K562 (cell line): Measurements from ENCODE around the gene CPVL. TPM values are rescaled to one million over a fixed set of nuclear protein-coding genes. Genes with fewer than 3 reads are reported as not detected.

Experiments used
- ATAC-seq: fragments of 200-7000 bp; cut with Tn5 transposase; 3 replicates; pipeline ENCODE4 v1.9.1; 2020; ENCODE audit warnings: moderate library complexity
- BruUV-seq: library from RNA; stranded (reverse); fragments of 400-500 nt; replicated peaks from 2 replicates; lab custom pipeline; 2021; lab: Mats Ljungman, UMichigan
- CTCF ChIA-PET: fragments of 300-600 bp; formaldehyde crosslinking; extraction: SDS; loops from one replicate; lab custom pipeline; 2021; ENCODE audit warnings: low intra/inter-chr PET ratio; lab: Yijun Ruan, JAX
- POLR2A ChIA-PET: fragments of 300-600, 350-650 bp; sonication (Branson Sonifier 250); formaldehyde crosslinking; extraction: SDS; loops from one replicate; lab custom pipeline; 2021; ENCODE audit warnings: antibody characterized with exemption, inconsistent platforms; lab: Yijun Ruan, JAX
- DNase-seq, 4 experiments: peaks; one replicate each; pipeline versions ENCODE4 v3.0.0 to v3.0.0-alpha.2; 2011 to 2018; ENCODE audit warnings: low spot score in 3 of 4, mixed read lengths in 3 of 4; ENCODE audit errors: extremely low read depth in 1 of 4
- FAIRE-seq: peaks from 2 replicates; lab custom pipeline; 2011; peaks lifted over from hg19 to GRCh38; lab: Jason Lieb, UNC
- H2AFZ ChIP-seq: 2 replicates; pipeline ENCODE4 v1.6.0; 2011; ENCODE audit warnings: low read depth, low read length, control low read depth, inconsistent platforms
- H3K27ac ChIP-seq: fragments of 200-600 bp; 3 replicates; pipeline ENCODE4 v1.8.0; 2011; ENCODE audit warnings: low read depth, mild to moderate bottlenecking, control low read depth, inconsistent platforms, low read length, moderate library complexity, mixed read lengths; ENCODE audit errors: extremely low read depth
- H3K27me3 ChIP-seq, 2 experiments: fragments of 300-600 bp in 1 of 2; 2 replicates in 1 of 2; 3 replicates in 1 of 2; pipeline versions ENCODE4 v1.6.0 to v1.8.0; 2011; ENCODE audit warnings: inconsistent platforms in 2 of 2, low read length in 2 of 2, mild to moderate bottlenecking in 1 of 2, mixed read lengths in 1 of 2, moderate library complexity in 1 of 2; ENCODE audit not compliant: control insufficient read depth in 2 of 2, insufficient read depth in 2 of 2
- H3K36me3 ChIP-seq: fragments of 300-600 bp; 3 replicates; pipeline ENCODE4 v1.8.0; 2011; ENCODE audit warnings: mild to moderate bottlenecking, low read length, inconsistent platforms; ENCODE audit not compliant: control insufficient read depth, insufficient read depth
- H3K4me1 ChIP-seq, 2 experiments: fragments of 200-600 bp in 1 of 2; replicated peaks in 1 of 2; 2 replicates in 1 of 2; 3 replicates in 1 of 2; pipeline versions ENCODE4 v1.5.1 to v1.8.0; 2011; ENCODE audit warnings: inconsistent platforms in 2 of 2, low read length in 2 of 2, mild to moderate bottlenecking in 1 of 2, mixed read lengths in 1 of 2, moderate library complexity in 1 of 2; ENCODE audit not compliant: control insufficient read depth in 2 of 2, insufficient read depth in 2 of 2
- H3K4me2 ChIP-seq: 2 replicates; pipeline ENCODE4 v1.6.1; 2011; ENCODE audit warnings: low read length, control low read depth, inconsistent platforms, mixed read lengths; ENCODE audit not compliant: insufficient read depth
- H3K4me3 ChIP-seq: fragments of 200-600 bp; sonication (generic), shearing (Covaris generic); 2 replicates; pipeline ENCODE4 v1.5.1; 2016; ENCODE audit warnings: control low read depth, inconsistent platforms
- H3K79me2 ChIP-seq: fragments of 200-600 bp; 3 replicates; pipeline ENCODE4 v1.8.0; 2011; ENCODE audit warnings: low read length, inconsistent platforms; ENCODE audit not compliant: control insufficient read depth, insufficient read depth
- H3K9ac ChIP-seq, 2 experiments: 2 replicates each; pipeline versions ENCODE4 v1.6.0 to v1.6.1; 2011; ENCODE audit warnings: low read depth in 2 of 2, low read length in 2 of 2, control low read depth in 1 of 2, inconsistent platforms in 1 of 2, mild to moderate bottlenecking in 1 of 2, mixed read lengths in 1 of 2; ENCODE audit not compliant: insufficient read depth in 1 of 2
- H3K9me1 ChIP-seq: one replicate; pipeline ENCODE4 v1.6.0; 2011; ENCODE audit warnings: inconsistent platforms, mild to moderate bottlenecking, low read length, moderate library complexity; ENCODE audit not compliant: control insufficient read depth, insufficient read depth
- H3K9me3 ChIP-seq: replicated peaks from 2 replicates; pipeline ENCODE4 v1.5.1; 2011; ENCODE audit warnings: low read depth, low read length, inconsistent platforms; ENCODE audit not compliant: control insufficient read depth, insufficient read depth
- H4K20me1 ChIP-seq: replicated peaks from 2 replicates; pipeline ENCODE4 v1.6.1; 2011; ENCODE audit warnings: low read length, inconsistent platforms, mixed read lengths; ENCODE audit not compliant: control insufficient read depth, insufficient read depth
- ARID2 ChIP-seq: fragments of 450-650 bp; IDR thresholded peaks from 2 replicates; pipeline ENCODE4 v1.6.1; 2017; ENCODE audit warnings: antibody characterized with exemption, mild to moderate bottlenecking
- BRCA1 ChIP-seq, 2 experiments: fragments of 450-650 bp in 1 of 2; sonication (generic) in 1 of 2; formaldehyde crosslinking in 1 of 2; IDR thresholded peaks; 2 replicates each; pipeline versions ENCODE4 v1.5.0 to v1.6.1; 2017 to 2020; ENCODE audit warnings: mild to moderate bottlenecking in 1 of 2, missing genetic modification reagents in 1 of 2
- FOXJ3 ChIP-seq: sonication (generic); formaldehyde crosslinking; IDR thresholded peaks from 2 replicates; pipeline ENCODE4 v1.4.0; 2020; ENCODE audit warnings: mild to moderate bottlenecking, missing genetic modification reagents
- PHF8 ChIP-seq: fragments of 200-600 bp; sonication (generic); IDR thresholded peaks from 2 replicates; pipeline ENCODE4 v1.6.1; 2012; ENCODE audit warnings: mixed run types, mild to moderate bottlenecking, inconsistent platforms, low read length, moderate library complexity, borderline replicate concordance
- RBFOX2 ChIP-seq: fragments of 200-400 bp; formaldehyde crosslinking; IDR thresholded peaks from 2 replicates; pipeline ENCODE4 v1.6.1; 2017; ENCODE audit warnings: low read depth, mild to moderate bottlenecking, low read length, moderate library complexity
- STAT5B ChIP-seq: fragments of 250-450 bp; sonication (Bioruptor Pico); IDR thresholded peaks from 2 replicates; pipeline ENCODE4 v1.8.0; 2021; ENCODE audit warnings: mild to moderate bottlenecking, inconsistent platforms
- TFAM ChIP-seq: fragments of 250-450 bp; sonication (Bioruptor Pico); conservative IDR thresholded peaks from 2 replicates; pipeline ENCODE4 v1.5.0; 2021; ENCODE audit warnings: mild to moderate bottlenecking, moderate library complexity
- ZNF316 ChIP-seq: fragments of 450-650 bp; IDR thresholded peaks from 2 replicates; pipeline ENCODE4 v1.6.1; 2016
- WGBS: fragments of 100-300 bp; shearing (Covaris generic); methylation state at CpG from one replicate; pipeline ENCODE4 v1.1.6; 2016; ENCODE audit warnings: low coverage, mixed read lengths; ENCODE audit not compliant: insufficient coverage; ENCODE audit errors: missing lambda C conversion rate; 5-methylcytosine and 5-hydroxymethylcytosine counted together
- in situ Hi-C: fragments of 300-500 bp; cut with MboI; formaldehyde crosslinking; loops from 4 replicates; pipeline ENCODE4 v1.15.0; 2018; ENCODE audit warnings: inconsistent platforms, mixed read lengths
- intact Hi-C: fragments of 100-400 bp; cut with micrococcal nuclease; formaldehyde crosslinking; loops from 2 replicates; pipeline ENCODE4 v1.14.2; 2022
- polyA plus RNA-seq, 8 experiments: library from polyadenylated mRNA; depleted of rRNA in 4 of 8; stranded (reverse) in 5 of 8; unstranded in 3 of 8; fragments of >200 nt; fragmentation: Nextera tagmentation in 2 of 8; fragmentation: Illumina TruSeq in 1 of 8; extraction: Ambion mirVana in 2 of 8; extraction: Trizol in 1 of 8; gene quantifications; 2 replicates each; pipeline versions ENCODE4 v1.2.1 to v1.2.3, GENCODE V29; 2011 to 2014; ENCODE audit warnings: inconsistent platforms in 1 of 8, missing spikeins in 1 of 8
- total RNA-seq, 7 experiments: library from RNA; depleted of rRNA in 6 of 7; stranded (reverse); fragments of >200 nt in 6 of 7; fragmentation: Illumina TruSeq in 2 of 7; extraction: Trizol in 2 of 7; gene quantifications; 2 replicates each; pipeline versions ENCODE4 v1.2.1 to v1.2.3, GENCODE V29; 2011 to 2021; ENCODE audit warnings: low replicate concordance in 1 of 7
- TF ChIP-seq, protein P1 (sequence below): fragments of 250-450 bp; sonication (Bioruptor Pico); IDR thresholded peaks from 2 replicates; pipeline ENCODE4 v1.8.0; 2022; ENCODE audit warnings: inconsistent platforms
- TF ChIP-seq, protein P2 (sequence below): fragments of 450-650 bp; formaldehyde crosslinking; IDR thresholded peaks from 2 replicates; pipeline ENCODE4 v1.4.0; 2022; ENCODE audit warnings: missing genetic modification characterization
- TF ChIP-seq, protein P3 (sequence below): fragments of 450-650 bp; IDR thresholded peaks from 2 replicates; pipeline ENCODE4 v1.6.1; 2016; ENCODE audit warnings: low read depth, mild to moderate bottlenecking, moderate library complexity
- TF ChIP-seq, protein P4 (sequence below), 2 experiments: fragments of 450-650 bp; conservative IDR thresholded peaks; 2 replicates each; pipeline ENCODE4 v1.6.1; 2017; ENCODE audit warnings: mild to moderate bottlenecking in 2 of 2, moderate library complexity in 2 of 2
- TF ChIP-seq, protein P5 (sequence below): sonication (generic); IDR thresholded peaks from 2 replicates; pipeline ENCODE4 v1.6.1; 2016

Gene CPVL
- total and polyA plus RNA-seq, 9 of the 15 experiments (the other 6 are each of a cell fraction or from before 2014, with no cell fraction given), result 0.89 to 2.4 (median 1.5) TPM

DNA sequence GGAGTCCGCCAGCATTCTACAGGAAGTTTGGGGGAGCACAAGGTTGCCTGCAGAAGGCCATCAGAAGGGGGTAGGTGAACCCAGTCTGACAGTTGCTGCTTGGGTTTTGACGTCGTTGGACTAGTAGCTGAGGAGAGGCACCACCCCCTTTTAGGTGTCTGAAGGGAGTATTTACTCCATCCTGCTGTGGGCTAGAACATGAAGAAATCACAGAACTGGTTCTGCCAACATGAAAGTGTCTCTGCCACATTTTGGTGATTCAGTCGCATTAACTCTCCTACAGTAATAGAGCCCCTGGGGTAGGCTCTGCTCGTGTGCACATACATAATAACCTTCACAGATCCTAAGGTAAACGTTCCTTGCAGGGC is 187.4 kb downstream of the CPVL start:
- POLR2A ChIA-PET, result no interaction called here
- no peaks in the 10 kb centered on the region for H3K4me1 ChIP-seq
- no TSS peak for BruUV-seq
- no peak overlapping the region for H3K27ac ChIP-seq
- H3K9me3 ChIP-seq, result no peaks in the 10 kb centered on the region
- H3K36me3 ChIP-seq, result no peaks in the 10 kb centered on the region
- H4K20me1 ChIP-seq, result no peaks in the 10 kb centered on the region
- no peak overlapping the region for H3K4me2 ChIP-seq
- H3K27me3 ChIP-seq, result no peaks in the 10 kb centered on the region
- intact Hi-C loops (no loop called here), in situ Hi-C loops (no loop called here)
- FAIRE-seq (no peak), ATAC-seq (no peak), DNase-seq (no peak)
- no peaks in the 10 kb centered on the region for H3K79me2 ChIP-seq
- no peak overlapping the region for H2AFZ ChIP-seq
- WGBS, result 3% methylated on average over 6 of the region's 6 CpGs
- no peak overlapping the region for H3K9ac ChIP-seq
- no peaks in the 10 kb centered on the region for H3K9me1 ChIP-seq
- no peak overlapping the region for H3K4me3 ChIP-seq
- TF ChIP-seq, protein P1, sequence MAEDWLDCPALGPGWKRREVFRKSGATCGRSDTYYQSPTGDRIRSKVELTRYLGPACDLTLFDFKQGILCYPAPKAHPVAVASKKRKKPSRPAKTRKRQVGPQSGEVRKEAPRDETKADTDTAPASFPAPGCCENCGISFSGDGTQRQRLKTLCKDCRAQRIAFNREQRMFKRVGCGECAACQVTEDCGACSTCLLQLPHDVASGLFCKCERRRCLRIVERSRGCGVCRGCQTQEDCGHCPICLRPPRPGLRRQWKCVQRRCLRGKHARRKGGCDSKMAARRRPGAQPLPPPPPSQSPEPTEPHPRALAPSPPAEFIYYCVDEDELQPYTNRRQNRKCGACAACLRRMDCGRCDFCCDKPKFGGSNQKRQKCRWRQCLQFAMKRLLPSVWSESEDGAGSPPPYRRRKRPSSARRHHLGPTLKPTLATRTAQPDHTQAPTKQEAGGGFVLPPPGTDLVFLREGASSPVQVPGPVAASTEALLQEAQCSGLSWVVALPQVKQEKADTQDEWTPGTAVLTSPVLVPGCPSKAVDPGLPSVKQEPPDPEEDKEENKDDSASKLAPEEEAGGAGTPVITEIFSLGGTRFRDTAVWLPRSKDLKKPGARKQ (CRISPR knock-in tag), result no peak
- no peak for TF ChIP-seq FOXJ3 (CRISPR knock-in tag)
- TF ChIP-seq, protein P2, sequence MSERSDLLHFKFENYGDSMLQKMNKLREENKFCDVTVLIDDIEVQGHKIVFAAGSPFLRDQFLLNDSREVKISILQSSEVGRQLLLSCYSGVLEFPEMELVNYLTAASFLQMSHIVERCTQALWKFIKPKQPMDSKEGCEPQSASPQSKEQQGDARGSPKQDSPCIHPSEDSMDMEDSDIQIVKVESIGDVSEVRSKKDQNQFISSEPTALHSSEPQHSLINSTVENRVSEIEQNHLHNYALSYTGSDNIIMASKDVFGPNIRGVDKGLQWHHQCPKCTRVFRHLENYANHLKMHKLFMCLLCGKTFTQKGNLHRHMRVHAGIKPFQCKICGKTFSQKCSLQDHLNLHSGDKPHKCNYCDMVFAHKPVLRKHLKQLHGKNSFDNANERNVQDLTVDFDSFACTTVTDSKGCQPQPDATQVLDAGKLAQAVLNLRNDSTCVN (CRISPR knock-in tag), result no peak
- TF ChIP-seq, protein P3, sequence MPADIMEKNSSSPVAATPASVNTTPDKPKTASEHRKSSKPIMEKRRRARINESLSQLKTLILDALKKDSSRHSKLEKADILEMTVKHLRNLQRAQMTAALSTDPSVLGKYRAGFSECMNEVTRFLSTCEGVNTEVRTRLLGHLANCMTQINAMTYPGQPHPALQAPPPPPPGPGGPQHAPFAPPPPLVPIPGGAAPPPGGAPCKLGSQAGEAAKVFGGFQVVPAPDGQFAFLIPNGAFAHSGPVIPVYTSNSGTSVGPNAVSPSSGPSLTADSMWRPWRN, result no peak
- TF ChIP-seq STAT5B (CRISPR knock-in tag), result no peak
- TF ChIP-seq BRCA1 (IDR thresholded peaks at IDR 0.05), result no peak
- TF ChIP-seq BRCA1 (CRISPR knock-in tag; IDR thresholded peaks at IDR 0.05), result no peak
- TF ChIP-seq, protein P4, sequence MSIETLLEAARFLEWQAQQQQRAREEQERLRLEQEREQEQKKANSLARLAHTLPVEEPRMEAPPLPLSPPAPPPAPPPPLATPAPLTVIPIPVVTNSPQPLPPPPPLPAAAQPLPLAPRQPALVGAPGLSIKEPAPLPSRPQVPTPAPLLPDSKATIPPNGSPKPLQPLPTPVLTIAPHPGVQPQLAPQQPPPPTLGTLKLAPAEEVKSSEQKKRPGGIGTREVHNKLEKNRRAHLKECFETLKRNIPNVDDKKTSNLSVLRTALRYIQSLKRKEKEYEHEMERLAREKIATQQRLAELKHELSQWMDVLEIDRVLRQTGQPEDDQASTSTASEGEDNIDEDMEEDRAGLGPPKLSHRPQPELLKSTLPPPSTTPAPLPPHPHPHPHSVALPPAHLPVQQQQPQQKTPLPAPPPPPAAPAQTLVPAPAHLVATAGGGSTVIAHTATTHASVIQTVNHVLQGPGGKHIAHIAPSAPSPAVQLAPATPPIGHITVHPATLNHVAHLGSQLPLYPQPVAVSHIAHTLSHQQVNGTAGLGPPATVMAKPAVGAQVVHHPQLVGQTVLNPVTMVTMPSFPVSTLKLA (conservative IDR thresholded peaks at IDR 0.05), result no peak
- TF ChIP-seq TFAM (CRISPR knock-in tag), result no peak
- no peak for TF ChIP-seq PHF8
- TF ChIP-seq ARID2, result no peak
- no peak for TF ChIP-seq ZNF316
- no peak for TF ChIP-seq RBFOX2
- TF ChIP-seq, protein P5, sequence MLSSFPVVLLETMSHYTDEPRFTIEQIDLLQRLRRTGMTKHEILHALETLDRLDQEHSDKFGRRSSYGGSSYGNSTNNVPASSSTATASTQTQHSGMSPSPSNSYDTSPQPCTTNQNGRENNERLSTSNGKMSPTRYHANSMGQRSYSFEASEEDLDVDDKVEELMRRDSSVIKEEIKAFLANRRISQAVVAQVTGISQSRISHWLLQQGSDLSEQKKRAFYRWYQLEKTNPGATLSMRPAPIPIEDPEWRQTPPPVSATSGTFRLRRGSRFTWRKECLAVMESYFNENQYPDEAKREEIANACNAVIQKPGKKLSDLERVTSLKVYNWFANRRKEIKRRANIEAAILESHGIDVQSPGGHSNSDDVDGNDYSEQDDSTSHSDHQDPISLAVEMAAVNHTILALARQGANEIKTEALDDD, result no peak
- CTCF ChIA-PET, result no interaction called here
